Subcutaneous adipose tissue (tissue), 4 donors: ENCODE measurements around the gene FAM193B. TPM values are rescaled to one million over a fixed set of nuclear protein-coding genes. Genes with fewer than 3 reads are reported as not detected.

Experiments
- total RNA-seq, 4 donors: library from RNA; depleted of rRNA; stranded (reverse); fragments of >200 nt; gene quantifications; one replicate each; pipeline ENCODE4 v1.1.0, GENCODE V29; 2016
- TF ChIP-seq, protein P1 (sequence below): fragments of 450-650 bp; IDR thresholded peaks from one replicate; pipeline ENCODE4 v1.5.1; 2016; ENCODE audit warnings: low read depth, mild to moderate bottlenecking, control low read depth, antibody characterized with exemption, moderate library complexity

FAM193B gene
- total RNA-seq, 4 donors from 2014 or later = 25.8 to 95.5 (median 35.5) TPM

GRCh38 chr5:177484902-177485549 lies 69.3 kb downstream of the FAM193B start:
- TF ChIP-seq, protein P1, sequence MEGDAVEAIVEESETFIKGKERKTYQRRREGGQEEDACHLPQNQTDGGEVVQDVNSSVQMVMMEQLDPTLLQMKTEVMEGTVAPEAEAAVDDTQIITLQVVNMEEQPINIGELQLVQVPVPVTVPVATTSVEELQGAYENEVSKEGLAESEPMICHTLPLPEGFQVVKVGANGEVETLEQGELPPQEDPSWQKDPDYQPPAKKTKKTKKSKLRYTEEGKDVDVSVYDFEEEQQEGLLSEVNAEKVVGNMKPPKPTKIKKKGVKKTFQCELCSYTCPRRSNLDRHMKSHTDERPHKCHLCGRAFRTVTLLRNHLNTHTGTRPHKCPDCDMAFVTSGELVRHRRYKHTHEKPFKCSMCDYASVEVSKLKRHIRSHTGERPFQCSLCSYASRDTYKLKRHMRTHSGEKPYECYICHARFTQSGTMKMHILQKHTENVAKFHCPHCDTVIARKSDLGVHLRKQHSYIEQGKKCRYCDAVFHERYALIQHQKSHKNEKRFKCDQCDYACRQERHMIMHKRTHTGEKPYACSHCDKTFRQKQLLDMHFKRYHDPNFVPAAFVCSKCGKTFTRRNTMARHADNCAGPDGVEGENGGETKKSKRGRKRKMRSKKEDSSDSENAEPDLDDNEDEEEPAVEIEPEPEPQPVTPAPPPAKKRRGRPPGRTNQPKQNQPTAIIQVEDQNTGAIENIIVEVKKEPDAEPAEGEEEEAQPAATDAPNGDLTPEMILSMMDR = no peak

GRCh38 chr5:177483994-177484901 lies 70.1 kb downstream of the FAM193B start:
- TF ChIP-seq, protein P1 = no peak

DNA sequence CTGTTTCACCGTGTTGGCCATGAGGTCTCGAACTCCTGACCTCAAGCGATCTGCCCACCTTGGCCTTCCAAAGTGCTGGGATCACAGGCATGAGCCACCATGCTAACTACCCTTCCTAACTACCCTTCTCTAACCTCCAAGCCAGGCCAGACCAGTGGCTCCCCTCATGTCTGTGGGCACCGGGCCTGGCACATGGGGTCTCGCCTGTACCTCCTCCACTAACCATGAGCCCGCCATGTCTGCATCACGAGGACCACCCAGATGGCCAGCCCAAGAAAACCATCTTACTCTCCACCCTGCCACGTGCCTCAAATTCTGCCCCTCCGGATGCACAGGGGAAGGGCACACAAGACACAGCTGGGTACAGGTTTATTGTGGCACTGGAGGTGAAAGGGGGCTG lies 71.3 kb downstream of the FAM193B start:
- TF ChIP-seq, protein P1 = no peak

GRCh38 chr5:177482359-177482795 lies 72.0 kb downstream of the FAM193B start:
- TF ChIP-seq, protein P1 = no peak

GRCh38 chr5:177479774-177480173 lies 74.6 kb downstream of the FAM193B start:
- TF ChIP-seq, protein P1 = no peak

GRCh38 chr5:177478711-177479646 lies 75.4 kb downstream of the FAM193B start:
- TF ChIP-seq, protein P1 = no peak
